OCI-LY1 (cell line): ENCODE data around the gene CAPZA1.

ENCODE experiments used
- EZH2 ChIP-seq: fragments of 200-600 bp; sonication (generic), shearing (Covaris generic); IDR thresholded peaks from 2 replicates; pipeline ENCODE4 v1.8.0; 2017; ENCODE audit warnings: borderline replicate concordance, mixed run types, mild to moderate bottlenecking, antibody characterized with exemption, low read length, moderate library complexity, mixed read lengths
- TF ChIP-seq, protein P1 (sequence below): fragments of 200-600 bp; sonication (generic), shearing (Covaris generic); IDR thresholded peaks from 2 replicates; pipeline ENCODE4 v1.5.1; 2017; ENCODE audit warnings: mild to moderate bottlenecking, antibody characterized with exemption, low read length, moderate library complexity, mixed read lengths

DNA sequence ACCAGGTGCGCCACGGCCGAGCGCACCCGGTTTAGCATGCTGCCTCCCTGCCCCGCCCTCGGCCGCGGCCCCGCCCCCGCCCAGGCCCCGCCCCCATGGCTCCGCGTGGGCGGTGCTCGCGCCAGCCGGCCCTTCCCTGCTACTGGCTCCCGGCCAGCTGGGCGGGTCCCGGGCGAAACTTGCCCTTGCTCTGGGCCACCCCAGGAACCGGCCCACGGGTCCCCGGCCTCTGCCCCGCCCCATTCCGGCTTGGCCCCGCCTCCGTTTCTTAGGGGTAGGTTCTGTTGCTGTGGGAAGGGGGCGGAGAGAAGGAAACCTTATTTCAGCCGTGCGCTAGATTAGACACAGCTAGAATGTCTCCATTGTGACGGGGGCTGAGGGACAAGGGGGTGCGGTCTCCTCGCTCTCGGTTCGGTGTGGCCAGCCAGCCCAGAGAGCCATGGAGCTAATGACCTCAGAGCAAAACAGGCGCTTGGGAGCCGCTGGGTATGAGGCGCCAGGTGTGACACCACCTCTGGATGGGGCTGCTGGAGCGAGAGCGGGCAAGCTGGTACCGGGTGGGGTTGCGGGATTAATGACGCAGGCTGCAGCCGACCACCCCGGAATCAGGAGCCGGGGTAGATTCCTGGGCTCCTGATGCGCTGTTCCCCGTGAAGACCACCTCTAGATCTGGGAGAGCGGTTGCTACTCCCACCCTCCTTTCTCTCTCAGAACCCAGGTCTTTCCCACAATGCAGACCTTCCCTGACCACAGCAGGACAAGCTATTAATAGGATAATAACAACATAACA, 95.8 kb downstream of the CAPZA1 start, which contains the start of gene PPM1J:
- TF ChIP-seq, protein P1, sequence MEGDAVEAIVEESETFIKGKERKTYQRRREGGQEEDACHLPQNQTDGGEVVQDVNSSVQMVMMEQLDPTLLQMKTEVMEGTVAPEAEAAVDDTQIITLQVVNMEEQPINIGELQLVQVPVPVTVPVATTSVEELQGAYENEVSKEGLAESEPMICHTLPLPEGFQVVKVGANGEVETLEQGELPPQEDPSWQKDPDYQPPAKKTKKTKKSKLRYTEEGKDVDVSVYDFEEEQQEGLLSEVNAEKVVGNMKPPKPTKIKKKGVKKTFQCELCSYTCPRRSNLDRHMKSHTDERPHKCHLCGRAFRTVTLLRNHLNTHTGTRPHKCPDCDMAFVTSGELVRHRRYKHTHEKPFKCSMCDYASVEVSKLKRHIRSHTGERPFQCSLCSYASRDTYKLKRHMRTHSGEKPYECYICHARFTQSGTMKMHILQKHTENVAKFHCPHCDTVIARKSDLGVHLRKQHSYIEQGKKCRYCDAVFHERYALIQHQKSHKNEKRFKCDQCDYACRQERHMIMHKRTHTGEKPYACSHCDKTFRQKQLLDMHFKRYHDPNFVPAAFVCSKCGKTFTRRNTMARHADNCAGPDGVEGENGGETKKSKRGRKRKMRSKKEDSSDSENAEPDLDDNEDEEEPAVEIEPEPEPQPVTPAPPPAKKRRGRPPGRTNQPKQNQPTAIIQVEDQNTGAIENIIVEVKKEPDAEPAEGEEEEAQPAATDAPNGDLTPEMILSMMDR = no peak
- TF ChIP-seq EZH2 = no peak
